SH-SY5Y (cell line): ENCODE results near the gene MSH6.

Source experiments
- GATA2 ChIP-seq: IDR thresholded peaks from 2 replicates; pipeline ENCODE4 v1.6.1; 2011; ENCODE audit warnings: mild to moderate bottlenecking, low read depth, low read length
- GATA3 ChIP-seq: IDR thresholded peaks from 2 replicates; pipeline ENCODE4 v1.6.1; 2011; ENCODE audit warnings: low read depth, mild to moderate bottlenecking, low read length, moderate library complexity

DNA sequence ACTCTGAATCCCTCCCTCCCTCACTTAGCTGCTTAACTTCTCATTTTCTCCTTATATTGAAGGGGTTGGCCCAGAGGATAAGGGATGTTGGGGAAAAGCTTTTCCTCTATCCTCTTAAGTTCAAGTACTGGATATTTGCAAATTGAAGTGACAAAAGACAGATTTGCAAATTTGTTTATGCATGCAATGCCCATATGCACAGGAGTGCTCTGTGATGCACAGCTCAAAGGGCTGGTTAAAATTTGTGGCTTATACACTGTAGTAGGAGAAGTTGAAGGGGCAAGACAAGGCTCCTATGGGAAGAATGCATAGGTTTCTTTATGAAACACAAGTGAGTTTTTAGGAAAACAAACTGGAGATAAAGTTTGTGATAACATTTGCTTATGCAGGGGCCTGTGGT lies 8.4 kb upstream of the MSH6 start:
- TF ChIP-seq GATA3 (no peak), GATA2 (no peak)
